Pulmonary artery endothelial cell (primary cell): ENCODE measurements around the gene NDUFA13. TPM values are rescaled to one million over a fixed set of nuclear protein-coding genes. Genes with fewer than 3 reads are reported as not detected.
"Not testable (repeated sequence)": the region's sequence is repeated elsewhere in the genome, so short reads cannot be mapped to it uniquely, and the experiment has no call there.

ENCODE experiments used
- DNase-seq: peaks from one replicate; pipeline ENCODE4 v3.0.0-alpha.2; 2011; ENCODE audit warnings: low read depth, low spot score
- total RNA-seq: library from RNA; depleted of rRNA; stranded (reverse); fragments of >200 nt; gene quantifications from 2 replicates; pipeline ENCODE4 v1.2.3, GENCODE V29; 2014

The NDUFA13 gene
- total RNA-seq: 152 and 173 TPM in 2 replicates

DNA sequence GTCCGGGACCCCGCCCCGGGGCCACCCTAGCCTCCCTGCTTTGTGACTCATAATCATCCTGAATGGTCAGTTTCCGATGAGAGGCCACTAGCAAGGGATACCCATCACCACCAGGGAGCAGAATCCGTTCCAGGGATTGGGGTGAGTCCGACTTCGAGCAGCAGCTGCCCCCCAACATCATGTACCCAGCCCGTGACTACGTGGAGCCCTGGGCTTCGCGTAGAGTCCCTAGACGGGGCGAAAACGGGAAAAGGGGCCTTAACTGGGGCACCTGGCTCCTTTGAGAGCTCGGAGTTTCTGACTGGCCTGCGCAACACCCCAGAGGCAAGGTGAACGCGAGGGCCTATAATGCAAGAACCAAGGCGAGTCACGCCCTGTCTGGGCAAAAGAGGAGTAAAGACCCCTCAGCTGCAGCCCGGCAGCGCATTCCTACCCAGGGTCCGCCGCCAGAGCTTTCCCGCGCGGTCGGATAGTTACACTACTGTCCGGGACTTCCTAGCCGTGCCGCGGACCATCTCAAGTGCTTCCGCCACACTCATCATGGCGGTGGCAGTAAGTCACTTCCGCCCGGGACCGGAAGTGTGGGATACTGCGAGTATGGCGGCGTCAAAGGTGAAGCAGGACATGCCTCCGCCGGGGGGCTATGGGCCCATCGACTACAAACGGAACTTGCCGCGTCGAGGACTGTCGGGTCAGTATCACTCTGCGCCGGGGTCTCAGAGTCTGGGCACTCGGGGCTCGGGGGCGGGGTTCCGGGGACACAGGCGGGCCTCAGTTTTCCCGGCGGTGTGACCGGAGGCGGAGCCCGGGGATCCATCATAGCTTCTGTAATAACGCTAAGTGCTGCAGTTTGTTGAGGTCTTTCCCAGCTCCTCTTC lies at the start of gene NDUFA13:
Gene NDUFA13 (plus strand): TSS at position 584 of the 878 bp plus-strand sequence. CDS start 14 bp downstream, at position 598.
- DNase-seq: peak; percentile 65

DNA sequence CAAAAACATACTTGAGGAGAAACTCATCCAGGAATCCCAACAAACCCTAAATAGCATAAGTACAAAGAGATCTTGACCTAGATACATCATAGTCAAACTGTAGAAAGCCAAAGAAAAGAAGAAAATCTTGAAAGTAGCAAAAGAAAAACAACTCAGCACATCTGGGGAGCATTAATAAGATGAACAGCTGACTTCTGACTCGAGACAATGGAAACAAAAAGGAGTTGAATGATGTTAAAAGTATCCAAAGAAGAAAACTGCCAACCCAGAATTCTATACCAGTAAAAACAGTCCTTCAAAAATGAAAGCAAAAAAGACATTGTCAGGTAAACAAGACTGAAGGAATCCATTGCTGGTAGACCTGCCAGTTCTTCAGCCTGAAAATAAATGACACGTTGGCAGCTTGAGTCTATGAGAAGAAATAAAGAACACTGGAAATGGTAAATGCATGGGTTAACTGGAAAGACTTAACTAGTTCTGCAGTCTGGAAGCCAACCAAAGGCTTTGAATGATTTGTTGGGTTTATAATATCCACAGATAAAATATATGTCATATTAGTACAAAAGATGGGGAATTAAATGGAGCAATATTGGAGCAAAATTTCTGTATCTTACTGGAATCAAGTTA lies 47.5 kb upstream of the NDUFA13 start:
- no peak for DNase-seq

DNA sequence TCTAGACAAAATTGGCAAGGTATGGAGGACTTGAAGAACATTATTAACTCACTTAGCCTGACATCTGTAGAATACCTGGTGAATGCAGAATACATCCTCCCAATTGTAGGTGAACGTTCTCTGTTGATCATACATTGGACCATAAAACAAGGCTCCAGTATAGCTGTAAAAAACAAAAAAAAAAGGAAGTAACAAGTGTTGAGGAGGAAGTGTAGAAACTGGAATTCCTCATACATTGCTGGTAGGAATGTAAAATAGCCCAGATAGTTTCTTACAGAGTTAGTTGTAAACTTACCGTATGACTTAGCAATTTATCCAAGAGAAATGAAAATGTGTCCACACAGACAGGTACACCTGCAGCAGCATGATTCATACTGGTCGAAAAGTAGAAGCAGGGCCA lies 45.4 kb upstream of the NDUFA13 start:
- DNase-seq: no peak

DNA sequence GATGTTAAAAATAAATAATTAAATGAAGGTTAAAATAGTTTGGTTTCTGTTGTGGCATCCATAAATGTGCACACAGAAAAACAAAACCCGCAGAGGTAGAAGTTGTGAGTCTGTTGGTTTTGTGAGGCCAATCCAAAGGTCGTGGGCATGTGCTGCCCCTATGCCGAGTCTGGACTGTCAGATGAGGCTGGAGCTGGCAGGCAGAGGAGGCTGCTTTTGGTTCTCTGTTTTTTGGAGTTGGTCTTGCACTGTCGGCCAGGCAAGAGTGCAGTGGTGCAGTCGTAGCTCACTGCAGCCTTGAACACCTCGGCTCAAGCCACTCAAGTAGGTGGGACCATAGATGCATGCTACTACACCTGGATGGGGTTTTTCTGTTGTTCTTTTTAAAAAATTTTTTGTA lies 44.3 kb upstream of the NDUFA13 start:
- DNase-seq: no peak

DNA sequence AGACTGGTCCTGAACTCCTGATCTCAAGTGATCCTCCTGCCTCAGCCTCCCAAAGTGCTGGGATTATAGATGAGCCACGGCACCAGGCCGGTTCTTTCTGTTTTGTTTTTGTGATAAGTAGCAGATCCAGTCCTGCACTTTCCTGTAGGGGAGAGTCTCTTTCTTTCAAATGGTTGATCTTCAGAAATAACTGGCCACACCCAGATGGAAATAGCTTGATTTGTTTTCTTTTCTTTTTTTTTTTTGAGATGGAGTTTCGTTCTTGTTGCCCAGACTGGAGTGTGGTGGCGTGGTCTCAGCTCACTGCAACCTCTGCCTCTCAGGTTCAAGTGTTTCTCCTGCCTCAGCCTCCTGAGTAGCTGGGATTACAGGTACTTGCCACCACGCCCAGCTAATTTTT lies 43.9 kb upstream of the NDUFA13 start:
- DNase-seq: not testable (repeated sequence)

DNA sequence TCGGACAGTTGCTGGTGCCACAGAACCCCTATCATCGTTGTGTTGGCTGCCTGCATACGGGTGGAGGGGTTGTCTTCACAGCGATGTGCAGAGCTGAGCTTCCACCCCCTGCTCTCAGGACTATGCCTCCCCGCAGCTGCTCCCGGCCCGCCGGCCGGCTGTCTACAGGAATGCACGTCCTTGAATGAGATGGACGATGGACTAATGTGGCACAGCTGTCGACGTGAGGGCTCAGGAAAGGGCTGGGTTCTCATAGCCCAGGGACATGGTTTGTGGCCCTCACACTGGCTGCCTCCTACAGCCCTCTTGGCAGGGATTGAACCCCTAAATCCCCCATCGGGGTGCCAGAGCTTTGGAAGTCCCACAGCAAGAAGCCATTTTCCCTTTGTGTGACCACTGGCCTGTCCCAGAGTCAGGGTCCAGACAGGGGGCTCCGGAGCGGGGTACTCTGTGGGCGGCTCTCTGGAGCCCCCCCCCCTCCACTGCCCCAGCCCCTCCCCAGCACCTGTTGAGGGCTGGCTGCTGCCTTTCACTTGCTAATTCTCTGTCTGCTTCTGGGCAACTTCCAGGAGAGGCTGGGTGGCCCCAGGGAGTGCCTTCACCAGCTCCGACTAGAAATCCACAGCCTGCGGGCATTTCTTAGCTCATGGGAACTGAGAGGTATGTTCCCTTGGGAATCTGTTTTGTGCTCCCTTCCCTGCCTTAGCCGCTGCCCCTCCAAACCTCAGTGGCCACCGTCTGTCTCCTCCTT lies 40.8 kb upstream of the NDUFA13 start:
- DNase-seq: no peak

DNA sequence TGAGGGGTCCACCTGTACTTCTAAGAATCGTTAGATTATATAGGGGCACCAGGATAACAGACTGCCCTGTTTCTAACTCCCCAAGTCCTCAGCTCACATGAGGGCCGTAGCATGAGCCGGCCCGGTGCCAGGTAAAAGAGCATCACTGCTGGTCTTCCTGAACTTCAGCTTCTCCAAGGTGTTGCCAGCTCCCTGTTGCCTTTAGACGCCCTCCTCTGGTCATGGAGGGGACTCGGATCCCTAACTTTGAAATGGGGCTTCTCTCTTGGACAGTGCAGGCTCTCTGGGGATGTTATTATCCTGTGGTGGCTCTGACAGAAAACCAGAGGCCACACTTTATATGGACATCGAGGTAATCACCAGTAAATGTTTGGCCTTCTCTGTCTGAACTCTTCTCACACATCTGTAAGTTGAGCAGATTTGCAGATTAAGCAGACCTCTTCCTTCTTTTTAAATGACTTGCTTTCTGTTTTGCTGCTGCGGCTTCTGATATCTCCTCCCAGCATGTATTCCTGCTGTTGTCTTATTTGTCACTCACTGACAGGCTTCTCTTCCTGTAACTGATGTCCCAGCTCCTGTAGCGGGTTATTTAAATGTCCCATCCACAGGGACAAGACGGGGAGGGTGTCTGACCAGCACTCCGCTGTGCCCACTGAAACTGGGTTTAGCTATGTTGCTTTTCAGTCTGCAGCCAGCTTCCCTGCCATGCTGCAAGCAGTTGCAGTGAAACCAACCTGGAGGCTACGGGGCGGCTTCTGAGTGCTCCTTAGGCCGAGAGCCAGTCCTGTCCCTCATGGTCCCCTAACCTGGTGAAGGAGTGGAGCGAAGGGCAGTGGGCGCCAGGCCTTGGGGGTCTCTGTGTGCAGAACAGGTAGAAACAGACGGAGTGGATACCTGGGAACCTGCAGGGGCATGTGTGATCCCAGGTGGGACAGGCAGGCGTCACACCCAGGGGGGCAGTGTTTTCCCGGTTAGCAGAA lies 39.9 kb upstream of the NDUFA13 start:
- DNase-seq: no peak

DNA sequence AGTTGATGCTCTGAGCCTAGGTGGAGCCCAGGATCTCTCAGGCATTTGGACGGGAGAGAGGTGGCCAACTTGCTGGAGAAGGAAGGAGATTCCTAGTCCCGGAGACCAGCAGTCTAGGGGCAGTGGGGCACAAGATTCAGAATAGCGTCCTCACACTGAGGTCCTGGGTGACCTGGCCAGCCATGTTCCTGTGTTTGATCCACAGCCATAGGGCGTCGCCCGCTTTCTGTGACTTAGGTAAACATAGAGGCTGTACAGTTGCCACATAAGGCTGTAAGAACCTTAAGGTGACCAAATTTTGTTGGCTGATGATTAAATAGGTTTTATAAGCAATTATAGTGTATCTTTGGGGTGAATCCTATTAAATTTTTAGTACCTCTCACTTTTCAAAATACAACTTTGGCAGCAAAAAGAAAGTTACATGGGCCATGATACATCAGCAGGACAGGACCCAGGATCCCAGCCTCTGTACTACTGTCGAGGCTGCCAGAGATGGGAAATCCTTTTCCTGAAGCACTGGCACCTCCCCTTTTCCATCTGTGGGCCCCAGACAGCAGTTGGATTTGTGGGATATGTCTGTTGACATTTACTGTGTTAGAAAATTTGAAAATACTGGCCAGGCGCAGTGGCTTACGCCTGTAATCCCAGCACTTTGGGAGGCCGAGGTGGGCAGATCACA lies 38.2 kb upstream of the NDUFA13 start:
- DNase-seq: no peak

DNA sequence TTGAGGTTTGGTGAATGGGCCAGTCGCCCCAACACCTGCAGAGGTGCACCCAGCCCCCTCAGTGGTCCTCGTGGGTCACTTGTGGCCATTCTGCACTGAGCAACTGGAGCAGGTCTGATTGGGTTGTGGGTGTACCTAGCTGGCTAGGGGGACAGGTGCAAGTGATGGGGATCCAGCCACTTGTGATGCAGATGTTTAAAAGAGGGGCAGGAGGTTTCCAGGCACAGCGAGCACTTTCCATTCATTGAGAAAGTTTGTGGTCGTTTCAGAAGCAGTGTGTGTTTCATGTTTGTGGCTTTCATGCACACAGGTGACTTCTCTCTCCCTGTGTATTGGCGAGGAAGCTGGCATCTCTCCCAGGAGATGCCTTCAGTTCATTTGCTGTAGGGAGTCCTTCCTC lies 35.3 kb upstream of the NDUFA13 start:
- DNase-seq: no peak

DNA sequence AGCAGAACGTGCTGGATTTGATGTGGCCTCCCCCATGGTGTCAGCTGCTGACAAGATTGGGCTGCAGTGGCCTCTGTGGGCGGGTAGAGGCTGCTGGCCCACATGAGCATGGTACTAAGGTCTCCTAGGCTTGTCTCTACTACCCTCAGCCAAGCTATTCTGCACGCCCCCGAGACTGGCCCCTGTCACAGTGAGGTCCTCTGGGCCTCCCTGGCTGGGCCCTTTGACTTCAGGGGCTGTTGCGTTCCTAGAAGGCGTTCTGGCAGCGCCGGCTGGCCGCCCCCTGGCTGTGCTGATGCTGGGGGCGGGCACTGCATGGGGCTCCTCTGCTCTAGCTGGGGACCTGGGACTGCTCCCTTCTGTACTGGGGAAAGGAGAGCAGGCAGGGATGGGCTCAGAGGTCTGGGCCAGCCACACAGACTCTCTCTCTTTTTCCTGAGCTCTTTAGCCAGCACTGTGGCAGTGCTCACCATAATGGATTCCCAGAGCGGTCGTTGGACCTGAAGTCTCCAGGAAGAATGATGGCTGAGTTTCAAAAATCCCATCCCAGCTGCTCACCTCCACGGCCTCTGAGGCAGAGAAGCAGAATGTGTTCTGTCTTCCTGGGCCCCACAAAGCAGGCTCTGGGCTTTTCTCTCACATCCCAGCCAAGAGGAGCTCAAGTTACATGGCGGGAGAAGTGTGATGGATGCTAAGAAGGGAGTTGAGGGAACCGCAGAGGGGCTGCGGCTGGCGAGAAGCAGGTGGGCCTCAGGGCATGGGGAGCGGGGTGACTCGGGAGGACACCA lies 33.0 kb upstream of the NDUFA13 start:
- DNase-seq: no peak

DNA sequence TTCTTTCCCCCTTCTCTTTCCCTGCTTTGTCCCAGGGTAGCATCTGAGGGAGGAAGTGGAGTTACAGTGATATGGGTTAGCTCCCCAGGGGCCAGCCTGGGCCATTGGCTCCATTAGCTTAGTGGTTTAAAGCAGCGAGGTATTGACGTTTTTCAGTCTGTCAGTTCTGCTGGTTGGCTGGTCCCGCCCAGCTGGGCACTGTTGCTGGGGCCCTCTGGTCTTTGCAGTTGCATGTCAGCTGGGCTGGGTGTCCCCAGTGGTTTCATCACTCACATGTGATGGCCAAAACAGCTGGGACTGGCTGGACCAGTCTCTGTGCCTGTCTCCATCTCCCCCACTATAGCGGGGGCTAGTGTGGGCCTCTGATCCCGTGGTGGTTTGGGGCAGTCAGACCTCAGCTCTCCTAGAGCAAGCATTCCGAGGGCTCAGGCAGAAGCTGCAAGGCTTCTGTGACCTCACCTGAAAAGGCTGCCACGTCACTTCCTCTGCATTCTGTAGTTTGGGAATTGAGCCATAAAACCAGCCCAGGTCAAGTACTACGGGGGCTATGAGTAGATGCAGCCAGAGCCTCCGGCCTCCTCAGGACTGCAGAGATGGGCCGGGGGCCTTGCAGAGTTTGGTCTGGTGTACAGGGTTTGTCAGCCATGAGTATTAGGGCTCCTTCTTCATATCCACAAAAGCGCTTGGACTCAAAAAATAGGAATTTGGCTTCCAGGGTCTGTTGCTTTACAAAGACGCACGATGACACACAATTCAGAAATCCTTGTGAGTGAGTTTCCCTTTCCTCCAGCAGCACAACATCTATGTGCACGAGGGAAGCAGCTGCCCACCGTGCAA lies 30.6 kb upstream of the NDUFA13 start:
- no peak for DNase-seq

DNA sequence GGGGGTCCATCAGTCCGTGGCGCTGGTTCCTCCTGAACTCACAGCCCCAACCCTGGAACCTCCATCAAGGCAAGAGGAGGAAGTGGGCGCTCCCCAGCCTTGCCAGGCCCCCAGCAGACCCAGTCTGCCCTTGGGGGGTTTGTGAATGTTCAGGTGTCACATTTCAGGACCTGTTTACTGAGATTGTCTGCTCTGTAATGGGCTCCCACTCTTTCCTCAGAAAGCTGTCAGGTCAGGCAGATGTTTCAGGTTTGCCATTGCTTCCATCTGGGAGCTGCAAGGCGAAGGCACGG lies 30.1 kb upstream of the NDUFA13 start:
- no peak for DNase-seq

DNA sequence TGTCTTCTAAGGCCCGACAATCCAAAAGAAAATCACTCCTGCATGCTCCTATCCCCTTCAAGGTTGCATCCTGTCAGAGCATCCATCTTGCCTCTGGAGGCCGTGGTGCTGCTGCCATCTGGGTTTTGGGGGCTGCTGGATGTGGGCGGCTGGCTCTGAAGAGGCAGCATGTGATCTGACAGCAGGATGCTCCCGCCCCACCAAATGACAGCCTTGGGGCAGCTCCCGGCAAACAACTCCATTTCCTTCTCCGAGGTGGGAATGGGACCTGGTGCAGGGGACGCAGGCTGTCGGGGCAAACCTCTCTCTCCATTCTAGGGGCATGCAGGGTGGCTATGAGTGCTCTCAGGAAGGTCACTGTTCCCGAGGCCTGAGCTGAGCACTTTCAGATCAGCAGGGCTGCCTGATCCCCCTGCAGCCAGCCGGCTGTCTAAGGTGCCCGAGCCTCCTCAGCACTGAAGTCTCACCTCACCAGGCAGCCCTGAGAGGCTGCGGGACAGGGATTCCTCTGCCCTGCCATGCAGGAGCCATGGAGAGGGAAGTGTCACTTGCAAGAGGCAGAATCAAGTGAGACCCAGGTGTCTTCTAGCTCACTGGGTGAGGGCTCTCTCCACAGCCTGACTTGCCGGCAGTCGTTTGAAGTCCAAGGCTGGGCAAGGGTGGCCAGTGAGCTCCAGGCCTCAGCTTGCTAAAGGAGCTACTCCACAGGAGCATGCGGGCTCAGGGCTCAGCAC lies 29.5 kb upstream of the NDUFA13 start:
- DNase-seq: no peak

DNA sequence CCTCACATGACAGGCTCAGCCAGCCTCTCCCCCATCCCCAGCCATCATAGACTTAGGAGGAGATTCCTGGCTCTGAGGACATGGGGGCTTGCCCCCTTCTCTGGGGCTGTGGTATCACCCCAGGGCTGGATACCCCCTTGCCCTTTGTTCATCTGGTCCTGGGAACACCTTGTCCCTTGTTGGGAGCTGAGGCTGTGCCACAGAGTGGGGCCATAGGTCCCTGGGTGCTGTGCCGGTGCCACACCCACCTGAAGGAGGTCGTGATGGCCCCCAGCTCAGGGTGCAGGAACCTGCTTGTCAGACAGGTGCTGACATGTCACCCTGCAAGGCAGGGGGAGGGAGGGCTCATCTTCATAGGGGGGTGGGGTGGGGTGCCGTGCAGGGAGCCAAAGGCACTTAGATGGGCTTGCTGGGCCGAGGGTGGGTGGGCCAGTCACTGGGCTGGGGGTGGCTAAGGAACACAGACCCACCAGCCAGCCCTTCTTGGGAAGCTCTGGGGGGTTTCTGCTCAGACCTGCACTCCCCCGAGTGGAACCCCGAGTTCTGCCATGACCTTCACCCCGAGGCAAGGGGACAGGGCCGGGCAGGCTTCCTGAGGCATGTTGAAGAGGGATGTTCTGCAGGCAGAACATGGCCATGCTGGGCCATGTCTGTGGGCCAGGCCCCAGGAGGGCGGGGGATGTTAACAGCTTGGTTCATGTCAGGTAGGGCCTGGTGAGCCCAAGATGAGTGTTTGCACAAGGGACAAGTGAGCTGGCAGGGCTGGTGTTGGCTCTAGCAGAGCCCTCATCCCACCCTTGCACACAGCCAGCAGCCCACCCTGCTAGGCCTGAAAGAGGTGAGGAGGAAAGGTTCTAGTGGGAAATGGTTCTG lies 28.7 kb upstream of the NDUFA13 start:
- DNase-seq: no peak

DNA sequence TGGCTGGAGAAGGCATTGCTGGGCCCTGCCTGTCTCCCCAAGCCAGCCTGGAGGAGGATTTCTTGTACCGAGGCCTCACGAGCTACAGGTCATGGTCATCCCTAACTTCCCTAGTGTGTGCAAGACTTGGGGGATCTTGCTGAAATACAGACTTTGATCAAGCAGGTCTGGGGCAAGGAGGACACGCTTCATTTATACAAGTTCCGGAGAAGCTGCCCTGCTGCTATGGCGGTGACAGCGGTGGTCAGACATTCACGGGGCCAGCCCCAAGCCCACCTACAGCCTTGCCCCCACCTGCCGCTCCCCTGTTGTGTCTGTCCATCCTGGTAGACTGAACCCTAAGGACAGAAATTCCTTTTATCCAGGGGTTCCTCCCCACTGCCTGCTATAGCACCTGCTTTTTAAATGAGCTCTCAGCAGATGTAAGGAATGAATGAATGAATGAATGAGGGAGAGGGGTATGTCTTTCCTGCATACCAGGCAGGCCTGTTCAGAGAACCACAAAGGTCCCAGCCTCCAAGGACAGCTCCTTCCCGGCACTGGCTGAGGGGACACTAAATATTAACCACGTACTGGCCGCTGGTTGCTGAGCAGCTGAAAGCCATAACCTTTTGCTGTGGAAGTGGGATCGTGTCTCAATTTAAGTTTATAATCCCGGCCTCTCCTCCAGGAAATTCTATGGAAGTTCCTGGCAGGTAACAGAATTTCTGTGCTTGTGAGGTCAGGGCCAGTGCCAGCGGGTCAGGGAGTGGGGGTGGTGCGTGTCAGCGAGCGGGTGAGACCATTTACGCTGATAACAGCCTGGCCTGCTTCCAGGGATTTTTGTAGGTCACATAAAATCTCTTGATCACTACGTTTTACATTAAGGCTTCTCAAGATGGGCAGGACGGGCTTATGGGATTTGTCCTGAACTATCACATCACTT lies 27.8 kb upstream of the NDUFA13 start:
- DNase-seq: no peak
